Neural crest cell (in vitro differentiated cells): ENCODE results near the gene NCAPD3. TPM values are rescaled to one million over a fixed set of nuclear protein-coding genes. Genes with fewer than 3 reads are reported as not detected.

Experiments used
- DNase-seq: peaks from one replicate; pipeline ENCODE4 v3.0.0; 2021; ENCODE audit warnings: low read depth, mixed read lengths, low spot score
- H3K27ac Mint-ChIP-seq: one replicate; pipeline ENCODE4 v1.8.0; 2021; ENCODE audit warnings: mild to moderate bottlenecking, mixed read lengths; ENCODE audit not compliant: unreplicated experiment
- H3K27me3 Mint-ChIP-seq: 2 replicates; pipeline ENCODE4 v1.8.0; 2021; ENCODE audit warnings: low read depth, mild to moderate bottlenecking, mixed read lengths
- H3K36me3 Mint-ChIP-seq: 2 replicates; pipeline ENCODE4 v1.8.0; 2021; ENCODE audit warnings: low read depth, mild to moderate bottlenecking, mixed read lengths
- H3K4me1 Mint-ChIP-seq: 2 replicates; pipeline ENCODE4 v1.8.0; 2021; ENCODE audit warnings: mixed read lengths
- H3K4me3 Mint-ChIP-seq: one replicate; pipeline ENCODE4 v1.8.0; 2021; ENCODE audit warnings: mild to moderate bottlenecking, mixed read lengths
- H3K9me3 Mint-ChIP-seq: 2 replicates; pipeline ENCODE4 v1.8.0; 2021; ENCODE audit warnings: mixed read lengths
- CTCF ChIP-seq: fragments of 200-600 bp; sonication (generic); conservative IDR thresholded peaks from 2 replicates; pipeline ENCODE4 v1.5.0; 2021; ENCODE audit warnings: antibody characterized with exemption, mild to moderate bottlenecking
- total RNA-seq: library from RNA; stranded (reverse); gene quantifications from 2 replicates; pipeline ENCODE4 v1.2.1, GENCODE V29; 2021

NCAPD3 gene
- total RNA-seq, 1 donor from 2014 or later = 53.8 TPM

GRCh38 chr11:134237557-134237922 lies 13.8 kb upstream of the NCAPD3 start:
- no peak for TF ChIP-seq CTCF
- Mint-ChIP-seq H3K27me3 (no peaks in the 10 kb centered on the region), H3K4me1 (no peaks in the 10 kb centered on the region), H3K4me3 (no peak overlapping the region), H3K9me3 (no peaks in the 10 kb centered on the region), H3K36me3 (peaks cover 8% of the 10 kb centered on the region), H3K27ac (no peak overlapping the region)
- no peak for DNase-seq

GRCh38 chr11:134236834-134237556 lies 13.2 kb upstream of the NCAPD3 start:
- no peak for TF ChIP-seq CTCF

GRCh38 chr11:134235399-134235798 lies 11.6 kb upstream of the NCAPD3 start:
- Mint-ChIP-seq H3K4me1 (peaks cover 4% of the 10 kb centered on the region), H3K27me3 (no peaks in the 10 kb centered on the region), H3K9me3 (no peaks in the 10 kb centered on the region), H3K27ac (no peak overlapping the region), H3K36me3 (peaks cover 6% of the 10 kb centered on the region), H3K4me3 (no peak overlapping the region)
- no peak for DNase-seq
- TF ChIP-seq CTCF = no peak

More at GRCh38 chr11:134236834-134237556, 13.2 kb upstream of the NCAPD3 start:
- DNase-seq = no peak
- Mint-ChIP-seq H3K4me1 (no peaks in the 10 kb centered on the region), H3K27me3 (no peaks in the 10 kb centered on the region), H3K9me3 (no peaks in the 10 kb centered on the region), H3K27ac (no peak overlapping the region), H3K4me3 (no peak overlapping the region), H3K36me3 (peaks cover 6% of the 10 kb centered on the region)

GRCh38 chr11:134233729-134234179 lies 10.0 kb upstream of the NCAPD3 start:
- no peak overlapping the region for H3K27ac Mint-ChIP-seq
- no peaks in the 10 kb centered on the region for H3K27me3 Mint-ChIP-seq
- no peak overlapping the region for H3K4me3 Mint-ChIP-seq
- H3K4me1 Mint-ChIP-seq = peaks cover 15% of the 10 kb centered on the region
- DNase-seq = no peak
- H3K9me3 Mint-ChIP-seq = no peaks in the 10 kb centered on the region
- H3K36me3 Mint-ChIP-seq = peaks cover 6% of the 10 kb centered on the region
- no peak for TF ChIP-seq CTCF

GRCh38 chr11:134231958-134232659 lies 8.3 kb upstream of the NCAPD3 start:
- Mint-ChIP-seq H3K9me3 (no peaks in the 10 kb centered on the region), H3K27ac (no peak overlapping the region), H3K4me3 (no peak overlapping the region), H3K27me3 (no peaks in the 10 kb centered on the region), H3K36me3 (peaks cover 3% of the 10 kb centered on the region), H3K4me1 (peaks cover 24% of the 10 kb centered on the region)
- DNase-seq = no peak
- TF ChIP-seq CTCF = no peak
